ENCODE results near the gene MEPE.
"Not testable (repeated sequence)": the region's sequence is repeated elsewhere in the genome, so short reads cannot be mapped to it uniquely, and the experiment has no call there.

Gene MEPE

GRCh38 chr4:87886083-87886482 lies 53.3 kb downstream of the MEPE start:
- DNase-seq, result no peak

GRCh38 chr4:87890753-87891152 lies 58.0 kb downstream of the MEPE start:
- not testable (repeated sequence) for DNase-seq

GRCh38 chr4:87895964-87896621 lies 63.3 kb downstream of the MEPE start:
- peak; percentile 11 for DNase-seq
